SHP77 (cell line): Measurements from ENCODE around the gene LIN52.
"Not testable (repeated sequence)": the region's sequence is repeated elsewhere in the genome, so short reads cannot be mapped to it uniquely, and the experiment has no call there.

Experiments used
- DNase-seq, 2 experiments: peaks; one replicate each; lab custom pipeline; 2025; lab: John Stamatoyannopoulos, UW

The LIN52 gene

DNA sequence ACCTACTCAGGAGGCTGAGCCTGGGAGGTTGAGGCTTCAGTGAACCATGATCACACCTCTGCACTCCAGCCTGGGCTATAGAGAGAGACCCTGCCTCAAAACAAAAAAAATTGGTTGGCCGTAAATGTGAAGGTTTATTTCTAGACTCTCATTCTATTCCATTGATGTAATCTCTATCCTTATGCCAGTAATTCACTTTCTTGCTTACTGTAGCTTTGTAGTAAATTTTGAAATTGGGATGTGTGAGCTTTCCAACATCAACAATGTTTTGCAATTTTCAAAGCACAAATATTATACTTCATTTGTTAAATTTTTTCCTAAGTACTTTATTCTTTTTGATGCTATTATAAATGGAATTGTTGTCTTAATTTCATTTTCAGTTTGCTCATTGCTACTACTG is 24.6 kb downstream of the LIN52 start:
- DNase-seq: no peak

DNA sequence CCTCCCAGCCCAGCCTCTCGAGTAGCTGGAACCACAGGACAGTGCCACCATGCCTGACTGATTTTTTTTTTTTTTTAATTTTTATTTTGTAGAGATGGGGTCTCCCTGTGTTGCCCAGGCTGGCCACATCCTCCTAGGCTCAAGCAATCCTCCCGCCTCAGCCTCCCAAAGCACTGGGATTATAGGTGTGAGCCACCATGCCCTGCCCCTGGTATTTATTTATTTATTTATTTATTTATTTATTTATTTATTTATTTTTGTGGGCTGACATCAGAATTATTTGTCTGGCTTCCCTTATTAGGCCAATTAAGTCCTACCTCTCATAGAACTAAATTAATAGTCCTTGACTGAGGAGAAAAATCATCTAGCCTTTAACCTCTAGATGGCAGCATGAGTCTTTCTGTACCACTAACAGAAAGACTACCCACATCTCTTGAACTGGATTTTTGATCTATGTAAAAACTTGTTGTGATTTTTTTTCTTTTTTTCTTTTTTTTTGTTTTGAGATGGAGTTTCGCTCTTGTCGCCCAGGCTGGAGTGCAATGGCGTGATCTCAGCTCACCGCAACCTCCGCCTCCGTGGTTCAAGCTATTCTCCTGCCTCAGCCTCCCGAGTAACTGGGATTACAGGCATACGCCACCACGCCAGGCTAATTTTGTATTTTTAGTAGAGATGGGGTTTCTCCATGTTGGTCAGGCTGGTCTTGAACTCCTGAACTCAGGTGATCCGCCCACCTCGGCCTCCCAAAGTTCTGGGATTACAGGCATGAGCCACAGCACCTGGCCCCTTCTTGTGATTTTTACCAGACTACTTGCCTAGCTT is 26.9 kb downstream of the LIN52 start:
- peak in 1 of 2 experiments; percentile 37 for DNase-seq

DNA sequence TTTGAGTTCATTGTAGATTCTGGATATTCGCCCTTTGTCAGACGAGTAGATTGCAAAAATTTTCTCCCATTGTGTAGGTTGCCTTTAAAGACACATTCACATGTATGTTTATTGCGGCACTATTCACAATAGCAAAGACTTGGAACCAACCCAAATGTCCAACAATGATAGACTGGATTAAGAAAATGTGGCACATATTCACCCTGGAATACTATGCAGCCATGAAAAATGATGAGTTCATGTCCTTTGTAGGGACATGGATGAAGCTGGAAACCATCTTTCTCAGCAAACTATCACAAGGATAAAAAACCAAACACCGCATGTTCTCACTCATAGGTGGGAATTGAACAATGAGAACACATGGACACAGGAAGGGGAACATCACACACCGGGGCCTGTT is 40.7 kb downstream of the LIN52 start:
- not testable (repeated sequence) for DNase-seq

DNA sequence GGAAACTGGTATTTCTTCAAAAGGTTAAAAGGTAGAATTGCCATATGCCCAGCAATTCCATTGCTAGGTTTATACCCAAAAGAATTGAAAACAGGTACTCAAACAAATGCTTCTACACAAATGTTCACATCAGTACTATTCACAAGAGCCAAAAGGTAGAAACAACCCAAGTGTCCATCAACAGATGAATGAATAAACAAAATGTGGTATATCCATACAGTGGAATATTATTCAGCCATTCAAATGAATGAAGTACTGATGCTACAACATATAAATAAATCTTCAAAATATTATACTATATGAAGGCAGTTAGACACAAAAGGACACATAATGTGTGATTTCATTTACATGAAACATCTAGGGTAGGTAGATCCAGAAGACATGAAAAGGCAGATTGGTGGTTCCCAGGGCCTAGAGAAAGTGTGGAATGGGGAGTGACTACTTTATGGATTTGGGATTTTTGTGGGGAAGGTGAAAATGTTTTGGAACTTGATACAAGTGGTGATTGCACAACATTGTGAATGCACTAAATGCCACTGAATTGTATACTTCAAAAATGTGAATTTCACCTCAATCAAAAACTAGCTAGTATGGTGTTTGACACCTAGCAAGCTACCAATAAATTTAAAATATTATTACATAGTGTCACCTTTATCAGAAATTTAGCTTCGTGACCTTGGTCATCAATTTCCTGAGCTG is 41.7 kb downstream of the LIN52 start:
- no peak for DNase-seq

DNA sequence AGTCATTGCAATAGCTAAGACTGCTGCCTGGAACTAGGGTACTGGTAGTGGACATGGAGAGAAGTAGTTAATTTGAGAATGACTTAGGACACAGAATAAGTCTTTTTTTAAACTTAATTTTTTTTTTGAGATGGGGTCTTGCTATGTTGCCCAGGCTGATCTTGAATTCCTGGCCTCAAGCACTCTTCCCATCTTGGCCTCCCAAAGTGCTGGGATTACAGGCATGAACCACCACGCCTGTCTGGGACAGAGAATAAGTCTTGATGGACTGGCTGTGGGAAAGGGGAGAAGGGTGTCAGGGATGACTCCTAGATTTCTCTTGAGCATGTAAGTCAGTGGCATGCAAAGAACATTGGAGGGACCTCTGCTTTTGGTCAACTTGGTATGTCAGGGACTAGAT is 42.9 kb downstream of the LIN52 start:
- no peak for DNase-seq

DNA sequence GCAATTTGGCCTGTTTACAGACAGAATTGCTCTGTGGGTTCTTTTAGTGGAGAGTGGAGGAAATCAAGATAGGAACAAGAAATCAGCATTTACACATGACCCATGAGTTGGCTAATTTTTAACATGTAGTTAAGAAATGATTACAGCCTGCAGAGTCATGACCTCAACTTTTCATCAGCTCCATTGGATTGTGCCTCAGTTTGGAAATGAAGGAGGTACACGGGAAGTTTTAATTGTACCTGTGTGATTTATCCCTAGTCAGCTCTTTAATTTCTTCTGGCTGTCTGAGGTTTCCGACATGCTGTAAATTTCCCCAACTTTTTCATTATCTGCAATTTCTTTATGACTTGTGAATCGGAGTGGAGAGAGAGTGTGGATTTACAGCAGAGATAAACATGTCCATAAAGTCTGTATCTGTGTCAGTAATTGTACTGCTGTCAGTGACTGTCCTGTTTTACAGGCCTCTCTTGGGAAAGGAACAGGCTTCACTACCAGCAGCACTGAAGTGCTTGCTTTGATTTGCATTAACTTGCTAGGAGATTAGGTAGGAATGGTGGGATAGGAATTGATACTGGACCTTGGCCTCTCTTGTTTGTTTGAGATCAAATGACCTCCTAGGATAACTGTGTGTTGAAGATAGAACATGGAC is 49.2 kb downstream of the LIN52 start:
- no peak for DNase-seq

DNA sequence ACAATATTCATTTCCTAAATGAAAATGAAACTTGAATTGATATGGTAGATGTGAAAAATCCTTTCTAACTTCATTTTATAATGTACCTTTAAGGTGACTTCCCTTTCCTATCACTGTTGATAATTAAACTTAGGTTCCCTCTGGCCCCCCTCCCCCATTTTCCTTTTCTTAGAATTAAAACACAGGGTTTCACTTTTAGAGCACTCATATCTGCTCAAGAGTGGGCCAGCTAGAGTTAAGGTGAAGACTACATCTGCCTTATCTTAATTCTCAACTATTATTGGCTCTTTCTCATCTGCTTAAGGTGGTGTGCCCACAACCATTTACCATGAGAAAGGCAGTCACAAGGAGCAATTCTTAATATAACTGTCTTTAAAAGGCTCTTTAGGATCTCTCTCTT is 49.7 kb downstream of the LIN52 start:
- no peak for DNase-seq

DNA sequence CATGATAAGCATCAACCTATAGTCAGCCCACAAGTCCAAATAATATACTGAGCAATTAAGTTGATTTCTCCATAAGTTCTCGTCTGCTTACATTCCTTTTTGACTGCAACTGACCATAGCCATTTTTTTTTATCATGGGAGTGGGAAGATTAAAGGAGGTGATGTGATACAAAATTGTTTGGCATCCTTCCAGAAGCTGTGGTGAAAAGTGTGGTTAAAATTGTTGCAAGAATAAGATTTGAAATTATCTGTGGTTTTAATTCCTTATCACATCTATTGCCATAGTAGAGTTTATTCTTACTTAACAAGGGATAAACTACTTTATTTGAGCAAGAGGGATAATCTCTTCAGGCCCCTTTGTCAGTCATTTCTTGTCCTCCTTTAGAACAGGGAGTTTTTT is 50.7 kb downstream of the LIN52 start:
- DNase-seq: no peak

DNA sequence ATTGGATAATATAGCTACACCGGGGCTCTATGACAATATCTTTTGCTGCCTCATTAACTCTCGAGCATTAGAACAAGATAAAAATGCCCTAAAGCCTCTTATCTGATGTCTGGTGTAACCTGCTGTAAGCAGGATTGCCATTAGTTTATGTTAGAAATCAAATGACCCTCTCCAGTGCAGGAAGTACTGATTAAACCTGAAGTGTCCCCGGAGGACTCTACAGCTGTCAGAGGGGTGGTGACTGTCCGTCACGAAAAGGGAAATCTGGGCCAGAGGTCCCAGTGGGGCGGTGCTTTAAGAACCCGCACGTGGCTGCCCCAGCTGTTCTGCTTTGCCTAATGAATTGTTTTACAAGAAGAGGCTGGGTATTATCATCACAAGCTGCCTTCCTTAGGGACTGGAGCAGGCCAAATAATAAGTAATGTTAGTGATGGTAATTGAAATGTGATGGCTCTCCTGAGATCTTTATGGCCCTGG is 55.7 kb downstream of the LIN52 start:
- DNase-seq: no peak

DNA sequence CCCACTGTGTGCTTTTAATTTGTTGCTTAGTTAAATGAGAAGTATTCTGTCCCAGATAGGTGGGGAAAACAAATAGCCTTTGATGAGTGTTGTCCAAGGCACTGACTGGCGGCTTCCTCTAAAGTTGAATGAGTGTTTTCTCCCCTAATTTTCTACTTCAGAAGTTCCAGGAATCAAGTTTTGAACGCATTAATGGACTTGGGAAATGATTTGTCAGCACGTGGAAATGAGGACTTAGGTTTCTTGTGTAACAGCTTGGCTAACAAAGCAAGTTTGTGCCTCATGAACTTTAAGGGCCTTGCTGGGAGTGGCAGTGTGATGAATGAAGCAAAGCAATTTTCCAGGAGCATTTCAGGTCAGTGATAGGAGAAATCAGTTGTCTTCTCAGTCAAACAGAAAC is 56.9 kb downstream of the LIN52 start:
- no peak for DNase-seq

DNA sequence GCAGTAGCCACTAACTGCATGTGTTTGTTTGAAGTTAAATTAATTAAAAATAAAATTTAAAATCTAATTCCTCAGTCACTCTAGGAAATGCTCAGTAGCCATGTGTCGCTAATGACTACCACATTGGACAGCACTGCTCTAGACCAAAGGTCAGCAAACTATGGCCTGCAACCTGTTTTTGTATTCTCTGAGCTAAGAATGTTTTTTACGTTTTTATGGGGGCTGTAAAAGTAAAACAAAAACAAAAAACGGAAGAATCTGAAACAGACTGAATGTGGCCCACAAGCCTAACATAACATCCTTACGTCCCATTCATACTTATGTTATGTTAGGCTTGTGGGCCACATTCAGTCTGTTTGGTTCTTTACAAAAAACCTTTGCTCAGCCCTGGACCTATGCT is 57.8 kb downstream of the LIN52 start:
- no peak for DNase-seq

DNA sequence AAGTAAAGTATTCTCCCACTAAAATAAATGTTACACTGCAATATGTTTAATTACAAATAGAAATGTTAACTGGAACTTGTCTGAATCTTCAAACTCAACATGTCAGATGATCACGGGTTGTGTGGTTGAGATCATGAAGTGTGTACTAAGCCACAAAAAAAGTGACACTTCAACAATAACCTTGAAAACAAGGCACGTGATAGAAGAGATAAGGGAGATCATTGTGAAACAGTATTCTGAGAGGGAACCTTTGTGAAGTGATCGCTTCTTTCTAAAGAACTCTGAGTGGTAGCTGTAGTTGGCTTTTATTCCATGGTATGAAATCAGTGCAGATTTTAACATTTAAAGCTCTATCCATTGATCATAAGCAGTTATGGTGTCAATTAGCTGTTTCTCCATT is 60.0 kb downstream of the LIN52 start:
- no peak for DNase-seq

DNA sequence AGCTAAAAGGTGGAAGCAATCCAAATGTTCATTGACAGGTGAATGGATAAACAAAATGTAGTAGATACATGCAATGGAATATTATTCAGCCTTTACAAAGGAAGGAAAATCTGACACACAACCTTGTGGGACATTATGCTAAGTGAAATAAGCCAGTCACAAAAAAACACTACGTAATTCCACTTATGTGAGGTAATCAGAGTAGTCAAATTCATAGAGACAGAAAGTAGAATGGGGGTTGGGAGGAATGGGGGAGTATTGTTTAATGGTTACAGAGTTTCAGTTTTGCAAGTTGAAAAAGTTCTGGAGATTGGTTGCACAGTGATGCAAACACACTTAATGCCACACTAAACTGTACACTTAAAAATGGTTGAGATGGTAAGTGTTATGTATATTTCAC is 62.8 kb downstream of the LIN52 start:
- DNase-seq: no peak

DNA sequence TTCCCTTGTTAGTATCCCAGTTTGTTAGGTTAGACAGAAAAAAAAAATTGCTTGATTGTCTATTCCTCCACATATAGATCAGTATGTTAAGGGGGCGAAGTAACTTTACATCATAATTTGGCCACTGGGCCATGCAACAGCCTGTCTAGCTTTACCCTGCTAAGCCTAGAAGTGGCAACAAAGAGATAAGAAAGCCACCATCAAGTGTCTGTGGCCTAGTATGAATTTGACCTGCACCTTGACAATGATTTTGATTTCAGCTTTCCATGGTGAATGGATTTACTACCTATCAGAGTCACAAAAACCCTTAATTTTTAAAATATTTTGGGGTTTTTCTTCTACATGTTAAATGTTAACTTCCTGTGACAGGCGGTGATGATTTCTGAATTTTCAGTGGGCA is 63.9 kb downstream of the LIN52 start:
- DNase-seq: no peak

DNA sequence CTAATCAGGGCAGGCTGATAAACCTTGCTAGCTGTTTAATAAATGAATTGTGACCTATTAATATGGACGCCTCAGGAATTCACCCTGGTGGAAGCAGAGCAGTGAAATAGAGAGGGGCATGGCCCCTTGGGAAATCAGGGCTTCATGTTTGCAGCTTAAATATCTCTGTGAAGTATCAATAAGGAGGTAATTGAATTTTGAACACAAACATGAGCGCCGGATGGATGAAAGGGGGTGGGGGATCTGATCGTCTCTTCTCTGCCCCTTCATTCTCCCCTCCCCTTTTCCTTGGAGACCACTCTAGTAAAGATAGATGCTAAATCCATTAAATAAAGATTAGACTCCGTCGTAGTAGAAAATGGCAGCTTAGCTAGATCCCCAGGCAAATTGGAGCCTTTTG is 70.5 kb downstream of the LIN52 start:
- DNase-seq: no peak

DNA sequence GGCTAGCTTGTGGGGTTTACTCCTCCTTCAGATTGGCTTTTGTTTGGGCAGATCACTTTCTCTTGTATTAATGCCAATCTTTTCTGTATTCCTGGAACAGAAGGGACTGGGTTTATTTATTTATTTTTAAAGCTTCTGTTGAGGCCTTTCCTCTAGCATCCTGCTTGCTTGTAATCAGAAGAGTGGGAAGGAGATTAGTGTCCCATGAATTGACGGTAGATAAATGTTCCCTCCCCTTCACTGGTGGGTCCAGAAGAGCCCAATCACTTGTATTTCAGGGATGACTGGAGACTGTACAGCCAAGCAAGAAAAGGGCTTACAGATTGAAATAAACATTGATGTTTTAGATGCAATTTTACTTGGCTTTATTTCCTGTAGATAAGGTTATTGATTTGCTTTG is 71.0 kb downstream of the LIN52 start:
- no peak for DNase-seq

DNA sequence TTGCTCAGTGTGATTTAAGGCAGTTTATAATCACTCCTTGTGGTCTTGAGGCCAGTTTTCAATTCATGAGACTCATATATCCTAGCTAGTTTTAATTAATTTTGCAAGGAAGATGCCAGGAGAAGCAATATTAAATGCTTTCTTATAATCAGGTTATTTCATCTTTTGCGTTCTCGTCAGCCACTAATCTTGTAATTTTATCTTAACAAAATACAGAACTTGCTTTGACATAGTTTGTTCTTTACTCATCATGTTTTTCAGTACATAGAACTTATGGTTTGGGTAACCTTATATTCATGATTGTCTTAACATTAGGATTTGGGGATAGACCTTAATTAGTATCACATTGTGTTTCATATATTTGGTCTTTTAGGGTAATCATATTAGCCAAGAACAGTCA is 76.0 kb downstream of the LIN52 start:
- DNase-seq: no peak

DNA sequence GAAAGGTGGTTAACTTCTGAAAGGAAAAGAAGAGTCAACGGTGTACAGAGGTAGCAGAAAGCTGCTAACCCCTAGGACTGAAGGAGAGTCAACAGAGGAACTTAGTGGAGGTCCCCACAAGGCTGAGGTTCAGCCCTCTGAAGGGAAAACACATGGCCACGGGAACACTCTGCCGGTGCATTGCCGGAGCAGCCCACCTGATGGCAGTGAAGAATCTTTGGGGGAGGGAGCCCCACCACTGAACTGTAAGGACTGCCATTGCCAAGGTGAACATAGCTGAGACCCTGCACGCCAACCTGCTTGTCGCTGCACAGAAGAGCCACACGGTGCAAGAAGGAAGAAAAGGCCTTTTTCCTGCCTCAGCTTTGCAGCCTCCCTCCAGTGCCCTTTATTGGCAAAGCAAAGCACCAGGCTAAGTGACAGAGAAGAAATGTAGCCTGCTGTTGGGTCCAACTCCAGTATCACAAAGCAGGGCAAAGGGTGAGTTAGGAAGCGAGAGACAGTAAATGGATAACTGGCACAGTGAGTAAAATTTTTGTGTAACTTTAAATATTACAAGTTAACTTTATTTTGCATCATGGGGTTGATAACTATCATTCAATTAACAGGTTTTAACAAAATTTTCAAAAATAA is 76.9 kb downstream of the LIN52 start:
- no peak for DNase-seq

DNA sequence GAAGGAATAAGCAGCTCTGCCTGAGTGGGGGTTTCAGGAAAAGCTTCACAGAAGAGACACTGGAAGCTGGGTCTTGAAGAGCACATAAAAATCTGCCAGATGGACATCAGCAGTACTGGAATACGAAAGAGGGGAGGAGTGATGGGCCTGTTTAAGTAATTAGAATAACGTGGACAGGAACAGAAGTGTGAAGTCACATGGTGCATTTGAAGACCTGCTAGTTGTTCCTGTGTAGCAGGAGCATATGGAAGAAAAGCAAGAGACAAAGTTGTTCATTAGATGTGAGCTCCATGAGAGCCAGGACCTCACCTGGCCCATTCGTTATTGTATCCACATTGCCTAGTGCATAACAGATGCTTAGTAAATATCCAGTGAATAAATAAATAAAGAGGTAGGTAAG is 85.2 kb downstream of the LIN52 start:
- DNase-seq: no peak

DNA sequence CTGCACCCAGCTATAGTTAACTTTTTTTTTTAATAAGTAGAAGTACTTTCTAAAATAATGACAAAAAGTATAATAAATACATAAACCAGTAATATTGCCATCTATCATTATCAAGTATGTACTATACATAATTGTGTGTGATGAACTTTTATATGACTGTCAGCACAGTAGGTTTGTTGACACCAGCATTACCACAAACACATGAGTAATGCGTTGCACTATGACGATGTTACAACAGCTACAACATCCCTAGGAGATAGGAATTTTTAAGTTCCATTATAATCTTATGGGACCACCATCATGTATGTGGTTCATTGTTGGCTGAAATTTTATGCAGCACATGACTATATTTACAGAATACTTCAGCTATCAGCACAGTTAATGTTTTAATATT is 91.6 kb downstream of the LIN52 start:
- DNase-seq: no peak

DNA sequence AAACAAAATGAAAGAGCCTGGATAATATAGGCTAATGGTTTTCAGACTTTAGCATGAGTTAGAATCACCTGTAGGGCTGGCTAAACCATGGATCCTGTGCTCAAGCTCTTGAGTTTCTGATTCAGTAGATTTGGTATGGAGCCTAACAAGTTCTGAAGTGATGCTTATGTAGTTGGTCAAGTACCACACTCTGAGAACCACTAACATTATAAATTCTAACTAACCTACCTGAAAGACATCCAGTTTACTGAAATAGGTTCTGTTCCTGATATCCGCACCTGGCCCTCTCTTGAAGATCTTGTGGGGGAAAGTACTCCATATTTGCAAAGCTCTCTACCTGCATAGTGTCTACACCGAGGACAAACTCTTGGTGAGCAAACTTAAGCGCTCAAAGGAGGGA is 95.1 kb downstream of the LIN52 start:
- DNase-seq: no peak

DNA sequence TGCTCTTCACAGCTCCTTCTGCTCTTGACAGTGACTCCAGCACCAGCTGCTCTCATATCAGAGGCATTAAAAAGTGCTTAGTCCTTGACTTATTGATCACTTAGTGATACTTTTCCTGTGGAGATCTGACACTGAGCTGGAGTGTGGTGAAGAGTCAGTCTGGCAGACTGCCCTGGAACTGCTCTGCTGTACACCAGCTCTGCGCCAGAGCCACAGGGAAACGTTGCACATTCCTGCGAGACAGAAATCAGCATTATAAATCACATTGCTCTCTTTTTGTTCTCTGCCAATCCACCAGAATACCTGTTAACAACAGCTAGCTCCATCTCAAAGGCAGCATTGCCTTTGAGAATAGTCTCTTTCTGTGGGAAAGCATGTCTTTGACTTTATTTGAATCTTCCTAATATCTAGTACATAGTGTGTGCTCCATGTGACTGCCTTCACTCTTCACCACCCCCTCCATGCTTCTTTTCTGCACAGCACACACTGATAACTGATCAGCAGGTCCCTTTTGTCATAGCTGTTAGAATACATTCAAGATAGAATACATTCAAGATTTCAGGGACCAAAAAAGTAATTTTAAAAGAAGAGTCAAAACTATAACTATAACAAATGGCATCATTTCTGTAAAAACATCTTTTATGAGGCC is 106.3 kb downstream of the LIN52 start:
- no peak for DNase-seq
